ENCODE data around the gene ADTRP.

The ADTRP gene

DNA sequence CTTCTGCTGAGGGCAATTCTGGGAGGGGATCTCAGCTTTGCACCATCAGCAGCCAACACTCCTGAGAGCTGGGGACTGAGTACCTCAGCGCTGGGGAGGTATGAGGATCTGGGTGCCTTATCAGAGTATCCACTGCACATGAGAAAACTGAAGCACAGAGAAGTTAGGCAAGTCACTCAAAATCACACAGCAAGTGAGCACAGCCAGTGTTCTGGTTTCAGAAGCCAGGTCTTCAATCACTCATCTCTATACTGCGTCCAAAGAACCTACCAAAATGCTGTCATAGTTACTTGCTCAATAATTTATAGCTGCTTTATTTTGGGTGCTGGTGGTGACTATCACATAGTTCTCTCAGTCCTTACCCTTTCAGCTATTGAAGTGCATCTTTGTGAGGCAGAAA lies 5.0 kb downstream of the ADTRP start:
- DNase-seq (ENCODE audit: low read depth in 2 of 2), result no peak

DNA sequence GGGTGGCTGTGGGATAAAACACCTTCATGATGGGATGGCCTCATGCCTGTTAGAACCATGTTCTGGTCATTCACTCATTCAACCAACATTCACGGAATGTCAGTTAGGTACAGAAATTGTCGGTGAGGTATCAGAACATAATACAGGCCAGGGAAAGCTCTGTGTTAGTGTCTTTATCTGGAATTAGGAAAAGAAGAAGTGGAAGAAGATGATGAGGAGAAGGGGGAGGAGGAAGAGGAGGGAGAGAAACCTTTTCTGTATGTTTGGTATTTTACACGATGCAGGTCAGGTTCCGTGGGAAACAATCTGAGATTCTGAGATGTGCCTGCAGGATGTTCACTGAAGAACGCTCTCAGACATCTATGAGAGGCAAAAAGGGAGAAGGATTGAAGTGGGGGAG lies 5.6 kb downstream of the ADTRP start:
- DNase-seq (ENCODE audit: low read depth in 2 of 2), result no peak

DNA sequence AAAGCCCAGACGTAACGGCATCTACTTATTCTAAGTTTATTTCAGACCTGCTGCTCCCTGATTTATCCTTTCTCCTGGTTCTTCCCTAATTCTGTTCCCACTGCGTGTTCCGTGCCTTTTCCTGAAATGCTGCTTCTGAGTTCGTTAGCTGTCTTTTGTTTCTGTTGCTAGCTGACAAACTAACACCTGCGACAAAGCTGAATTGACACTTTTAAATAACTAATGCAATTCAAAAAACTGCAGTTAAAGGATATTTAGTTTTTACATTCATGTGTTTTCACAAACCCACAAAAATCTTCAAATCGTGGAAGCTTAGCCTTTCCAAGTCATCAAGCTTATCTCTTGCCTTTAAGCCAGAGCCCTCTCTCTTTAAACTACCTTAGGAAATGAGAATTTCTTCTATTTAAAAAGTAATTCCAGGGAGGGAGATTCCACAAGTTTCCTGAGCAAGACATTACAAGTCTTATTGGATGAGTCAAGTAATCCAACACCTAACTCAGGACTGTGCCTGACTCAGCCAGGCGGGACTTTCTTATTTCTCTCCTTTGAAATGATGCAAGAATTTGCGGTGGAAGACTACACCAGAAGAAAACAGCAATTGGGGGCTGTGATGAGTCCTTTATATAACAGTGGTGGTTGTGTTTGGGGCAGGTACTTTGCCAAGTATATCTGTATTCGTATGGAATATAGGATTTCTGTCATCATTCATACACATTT lies 6.3 kb downstream of the ADTRP start:
- DNase-seq (ENCODE audit: low read depth in 2 of 2), result peak; percentile 92 to 93

DNA sequence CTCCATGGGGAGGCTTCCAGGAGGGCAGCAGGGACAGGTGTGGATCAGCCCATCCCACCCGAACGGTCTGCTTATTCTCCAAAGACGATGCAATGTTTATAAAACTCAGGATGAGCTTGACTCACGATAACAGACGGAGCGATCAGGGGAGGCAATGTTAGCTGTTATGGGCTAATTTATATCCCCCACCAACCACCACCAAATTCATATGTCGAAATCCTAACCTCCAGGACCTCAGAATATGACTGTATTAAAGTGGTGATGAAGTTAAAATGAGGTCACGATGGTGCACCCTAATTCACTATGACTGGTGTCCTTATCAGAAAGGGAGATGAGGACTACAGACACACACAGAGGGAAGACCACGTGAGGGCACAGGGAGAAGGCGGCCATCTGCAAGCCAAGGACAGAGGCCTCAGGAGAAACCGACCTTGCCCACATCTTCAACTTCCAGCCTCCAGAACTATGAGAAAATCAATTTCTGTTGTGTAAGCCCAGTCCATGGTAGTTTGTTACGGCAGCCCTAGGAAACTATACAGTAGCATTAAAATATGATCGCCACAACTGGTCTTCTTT lies 7.0 kb downstream of the ADTRP start:
- DNase-seq (ENCODE audit: low read depth in 2 of 2), result peak in 1 of 2 experiments; percentile 31

DNA sequence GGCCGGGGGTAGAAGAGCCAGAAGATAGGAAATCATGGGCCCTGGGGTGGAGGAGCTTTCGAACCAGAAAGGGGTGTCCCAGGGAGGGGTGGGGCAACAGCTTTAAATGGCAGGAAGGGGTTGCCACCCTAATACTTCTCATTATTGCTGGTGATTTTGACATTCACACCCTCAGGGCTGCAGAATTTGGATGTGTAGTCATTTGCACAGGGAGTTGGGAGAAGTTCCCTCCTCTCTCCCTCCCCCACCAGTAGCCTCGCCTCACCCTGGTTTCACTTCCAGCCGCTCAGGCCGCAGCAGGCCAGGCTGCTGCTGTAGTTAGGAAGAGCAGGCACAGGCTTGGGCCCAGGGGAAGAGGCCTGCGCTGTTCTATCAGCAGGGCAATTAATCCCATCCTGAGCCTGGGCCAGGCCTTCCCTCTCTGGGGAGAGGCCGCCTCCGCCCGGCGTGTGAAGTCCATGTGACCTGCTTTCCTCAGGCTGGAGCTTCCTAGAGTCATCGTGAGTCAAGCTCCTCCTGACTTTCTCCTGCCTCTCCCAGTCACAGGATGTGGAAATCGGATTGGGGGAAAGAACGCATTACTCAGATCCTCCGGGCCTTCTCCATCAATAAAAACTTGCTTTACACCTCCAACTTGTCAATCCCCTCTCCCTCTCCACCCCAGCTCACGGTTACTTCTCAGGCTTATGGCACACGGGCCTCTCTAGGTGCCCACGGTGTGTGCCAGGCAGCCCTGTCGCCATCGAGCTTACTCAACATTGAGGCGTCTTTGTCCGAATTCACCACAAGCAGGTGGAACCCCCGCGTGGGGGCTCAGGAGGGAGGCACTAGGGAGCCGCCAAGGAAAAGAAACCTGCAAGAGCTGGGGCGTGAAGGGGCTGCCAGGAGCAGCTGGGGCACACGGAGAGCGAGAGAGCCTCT lies 7.8 kb downstream of the ADTRP start:
- peak; percentile 97 to 98 for DNase-seq (ENCODE audit: low read depth in 2 of 2)

DNA sequence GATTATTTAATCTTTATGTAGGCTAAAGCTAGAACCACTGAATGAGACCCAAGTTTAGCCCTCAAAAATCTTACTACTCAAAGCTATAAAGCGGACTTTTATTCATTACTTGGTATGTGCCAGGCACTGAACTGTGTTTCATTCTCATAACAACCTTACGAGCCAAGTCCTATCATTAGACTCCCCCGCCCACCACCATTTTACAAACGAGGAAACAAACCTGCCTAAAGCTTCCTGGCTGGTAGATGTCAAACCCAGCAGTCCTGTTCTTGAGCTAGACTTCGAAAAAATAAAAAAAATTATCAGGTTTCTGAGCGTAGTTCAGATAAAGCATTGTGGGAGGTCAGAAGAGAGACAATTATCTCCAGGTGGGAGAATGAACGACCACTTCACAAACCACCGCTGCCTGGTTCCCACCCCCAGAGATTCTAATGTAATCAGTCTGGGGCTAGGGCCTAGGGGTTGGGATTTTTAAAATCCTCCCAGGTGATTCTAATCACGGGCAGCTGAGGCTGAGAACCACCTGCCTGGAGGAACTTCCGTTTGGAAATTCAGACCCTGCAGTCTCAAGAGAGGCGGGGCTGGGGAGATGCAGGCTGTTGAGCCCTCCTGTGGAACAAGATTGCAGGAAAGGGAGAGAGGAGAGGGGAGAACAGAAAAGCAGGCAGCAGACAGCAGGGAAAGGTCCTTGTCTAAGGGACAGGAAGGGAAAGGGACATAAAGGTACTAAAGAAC lies 8.6 kb downstream of the ADTRP start:
- no peak for DNase-seq (ENCODE audit: low read depth in 2 of 2)

DNA sequence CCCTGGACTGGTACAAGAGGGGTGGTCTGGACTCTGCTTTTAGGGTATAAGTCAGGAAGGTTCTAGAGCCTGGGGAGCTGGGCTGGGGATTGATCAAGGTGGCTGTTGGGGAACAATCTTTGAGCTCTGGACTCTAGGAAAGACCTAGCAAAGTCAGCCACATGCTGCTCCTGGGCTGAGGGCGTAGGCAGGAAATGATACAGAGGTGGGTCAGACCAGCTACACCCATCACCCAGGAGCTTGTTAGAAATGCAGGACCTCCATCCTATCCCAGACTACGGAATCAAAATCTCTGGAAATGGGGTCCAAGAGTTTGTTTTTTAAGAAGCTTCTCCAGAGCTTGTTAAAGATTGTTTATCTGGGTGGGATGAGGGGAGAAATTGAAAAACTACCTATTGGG lies 9.4 kb downstream of the ADTRP start:
- DNase-seq (ENCODE audit: low read depth in 2 of 2), result no peak

DNA sequence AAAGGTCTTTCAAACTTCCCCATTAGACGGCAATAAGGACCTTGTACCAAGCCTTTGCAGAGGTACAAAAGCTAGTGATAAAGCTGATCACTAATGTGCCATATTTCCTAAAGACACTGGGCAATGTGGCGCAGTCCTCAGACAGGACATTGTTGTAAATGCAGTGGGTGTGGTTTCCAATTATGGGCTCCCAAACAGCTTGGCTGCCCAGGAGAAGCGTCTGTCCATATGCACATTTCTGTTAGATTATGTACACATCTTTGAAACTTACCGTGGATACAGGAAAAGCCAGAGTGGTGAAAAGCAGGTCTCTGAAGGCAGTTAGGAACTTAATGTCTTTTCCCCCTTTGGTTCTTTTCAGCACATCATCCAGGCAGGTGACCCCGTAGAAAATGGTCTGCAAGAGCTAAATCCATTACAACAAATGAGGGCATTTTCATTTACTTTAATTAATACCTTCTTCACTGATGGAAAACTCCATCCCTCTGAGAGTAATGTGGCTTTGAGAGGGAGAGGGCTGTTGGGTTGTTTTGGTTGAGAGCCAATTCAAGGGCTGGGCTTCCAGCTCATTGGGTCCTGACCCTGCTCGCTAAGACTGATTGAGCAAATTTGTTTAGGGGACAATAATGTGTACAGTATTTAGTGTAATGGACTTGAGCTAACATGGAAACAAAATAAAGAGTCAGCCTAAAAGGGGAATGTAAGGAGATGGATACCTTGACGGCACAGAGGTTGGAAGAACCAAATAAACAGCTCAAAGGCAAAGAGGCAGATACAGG lies 10.4 kb downstream of the ADTRP start:
- no peak for DNase-seq (ENCODE audit: low read depth in 2 of 2)

DNA sequence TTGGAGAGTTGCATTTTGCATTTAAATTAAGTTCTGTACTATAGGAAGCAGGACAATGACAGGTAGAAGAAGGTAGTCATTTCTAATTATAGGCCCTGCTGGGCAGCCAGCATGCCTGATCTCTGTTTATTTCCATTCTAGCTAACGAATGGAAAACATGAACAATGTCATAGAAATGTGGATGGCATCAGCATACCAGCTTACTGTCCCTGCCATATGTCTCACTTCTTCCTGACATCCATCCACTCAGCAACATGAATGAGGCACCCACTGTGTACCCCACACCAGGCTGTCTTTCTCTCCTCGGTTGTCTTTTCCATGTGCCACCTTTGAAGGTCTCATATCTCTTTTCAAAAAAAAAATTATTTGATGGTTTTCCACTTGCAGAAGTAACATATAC lies 11.1 kb downstream of the ADTRP start:
- DNase-seq (ENCODE audit: low read depth in 2 of 2), result no peak

DNA sequence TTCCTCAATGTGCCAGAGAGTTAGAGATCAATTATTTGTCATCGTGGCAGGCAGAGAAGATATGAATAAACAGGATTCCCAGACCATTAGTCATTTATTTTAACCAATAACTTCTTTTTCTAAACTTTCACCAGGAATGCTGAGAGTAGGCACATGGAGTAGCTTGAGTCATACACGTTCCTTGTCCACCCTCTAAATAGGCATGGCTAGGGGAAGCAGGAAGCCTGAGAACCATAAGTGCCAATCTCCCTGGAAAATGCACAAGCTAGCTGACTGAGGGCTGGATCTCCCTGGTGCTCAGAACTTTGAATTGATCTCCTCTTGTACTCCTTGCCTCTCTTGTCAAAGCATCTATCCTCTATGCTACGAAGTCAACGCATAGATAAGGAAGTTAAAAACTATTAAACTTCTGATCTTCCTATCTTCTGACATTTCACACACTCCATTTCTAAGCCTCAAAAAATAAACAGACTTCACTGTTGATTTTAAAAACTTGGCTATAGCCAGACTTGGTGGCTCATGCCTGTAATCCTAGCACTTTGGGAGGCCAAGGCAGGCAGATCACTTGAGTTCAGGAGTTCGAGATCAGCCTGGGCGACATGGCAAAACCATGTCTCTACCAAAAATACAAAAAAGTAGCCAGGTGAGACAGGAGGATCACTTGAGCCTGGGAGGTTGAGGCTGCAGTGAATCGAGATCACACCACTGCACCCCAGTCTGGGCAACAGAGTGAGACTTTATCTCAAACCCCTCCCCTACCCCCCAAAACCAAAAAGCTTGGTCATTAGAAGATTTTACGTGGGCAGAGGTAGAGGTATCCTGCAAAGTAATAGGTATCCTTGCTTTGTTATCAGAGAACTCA lies 11.8 kb downstream of the ADTRP start:
- peak; percentile 92 to 93 for DNase-seq (ENCODE audit: low read depth in 2 of 2)

DNA sequence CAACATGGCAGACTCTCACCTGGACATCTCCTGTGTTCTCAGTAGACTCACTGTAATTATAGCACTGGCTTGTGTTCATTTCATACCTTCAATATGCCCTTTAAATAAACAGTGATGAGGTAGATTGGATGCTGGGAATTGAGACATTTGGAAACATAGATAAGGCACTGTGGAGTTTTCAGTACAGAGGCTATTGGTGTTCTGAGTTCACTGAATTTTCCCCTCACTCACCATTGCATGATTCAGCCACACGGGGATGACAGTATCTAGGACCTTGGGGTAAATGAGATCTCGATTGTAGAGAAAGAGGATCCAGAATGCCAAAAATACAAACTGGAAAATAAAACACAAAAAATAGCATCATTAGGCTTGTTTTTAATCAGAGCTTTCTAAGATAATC lies 12.6 kb downstream of the ADTRP start:
- DNase-seq (ENCODE audit: low read depth in 2 of 2), result no peak

DNA sequence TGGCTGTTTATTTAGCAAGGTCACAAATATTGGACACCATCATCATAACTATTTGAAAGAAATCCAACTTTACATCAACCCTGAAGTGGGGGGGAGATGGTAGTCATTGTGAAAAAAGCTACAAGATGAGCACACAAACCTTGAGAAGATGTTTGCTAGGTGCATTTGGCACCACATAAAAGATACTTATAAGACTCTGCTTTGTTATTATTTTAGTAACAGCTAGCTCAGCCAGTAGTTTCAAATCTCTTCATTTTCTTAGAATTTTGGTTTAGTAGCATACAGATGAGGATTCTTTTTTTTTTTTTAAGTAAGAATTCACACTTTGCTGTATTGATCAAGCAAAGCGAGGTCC lies 14.4 kb downstream of the ADTRP start:
- DNase-seq (ENCODE audit: low read depth in 2 of 2), result no peak

DNA sequence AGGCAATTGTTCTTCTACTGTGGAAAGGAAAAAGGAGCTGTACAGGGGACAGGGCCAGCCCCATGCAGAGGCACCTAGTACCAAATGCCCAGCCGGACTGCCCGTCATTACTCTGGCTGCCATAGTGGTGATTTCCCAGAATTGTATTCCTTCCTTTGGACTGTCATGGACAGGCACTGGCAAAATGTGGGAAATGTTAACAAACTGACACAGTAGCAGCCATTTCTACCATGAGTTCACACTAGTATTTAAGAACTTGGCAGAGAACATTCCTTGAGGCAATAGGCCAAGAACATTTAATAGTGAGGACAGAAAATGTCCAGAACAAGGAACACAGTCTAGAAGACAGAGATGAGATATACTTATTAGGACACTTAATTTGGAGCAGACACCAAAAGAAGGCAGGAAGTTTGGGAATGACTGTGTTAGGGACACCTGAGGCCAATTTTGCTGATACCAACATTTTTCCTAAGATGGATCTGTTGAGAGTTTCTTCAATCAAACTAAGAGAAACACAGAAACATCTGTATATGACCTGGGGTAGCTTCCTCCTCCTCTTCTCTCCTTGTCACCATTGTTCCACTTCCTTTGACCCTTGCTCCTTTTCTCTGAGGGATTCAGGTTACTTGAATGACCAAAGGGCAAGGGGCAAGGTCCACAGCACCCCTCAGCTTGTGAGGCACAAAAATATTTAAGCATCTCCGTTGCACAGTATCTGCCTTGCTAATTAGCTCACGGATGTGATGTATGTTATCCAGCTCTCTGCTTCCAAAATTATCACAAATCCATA lies 14.9 kb downstream of the ADTRP start:
- DNase-seq (ENCODE audit: low read depth in 2 of 2), result no peak

DNA sequence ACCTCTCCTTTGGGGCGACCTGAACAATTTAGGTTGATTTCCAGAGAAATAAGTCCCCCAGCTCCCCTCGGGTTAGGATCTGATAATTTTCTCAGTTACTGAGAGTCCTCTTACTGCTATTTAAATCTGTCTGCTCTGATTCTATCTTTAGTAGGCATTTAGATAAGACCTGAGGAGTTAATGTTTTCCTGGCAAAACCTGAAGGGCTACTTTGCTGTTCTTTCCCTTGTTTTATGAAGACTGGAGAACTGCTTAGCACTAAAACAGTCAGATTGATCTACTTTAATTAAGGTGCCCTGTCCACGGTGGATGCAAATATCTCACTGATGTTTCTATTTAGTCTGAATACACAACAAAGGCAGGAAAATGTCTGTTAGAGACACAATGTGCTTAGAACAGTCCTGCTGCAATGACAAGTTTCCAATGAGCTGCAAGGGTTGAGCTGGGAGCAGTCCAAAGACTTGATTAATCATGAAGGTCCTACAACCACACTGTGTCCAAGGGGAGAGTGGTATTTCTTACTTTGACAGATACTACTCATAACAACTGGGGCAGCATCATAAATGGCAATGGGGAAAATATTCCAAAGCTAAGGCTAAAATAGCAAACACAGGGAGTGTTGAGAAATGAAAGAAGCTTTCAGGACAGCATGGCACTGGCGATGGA lies 15.7 kb downstream of the ADTRP start:
- no peak for DNase-seq (ENCODE audit: low read depth in 2 of 2)

DNA sequence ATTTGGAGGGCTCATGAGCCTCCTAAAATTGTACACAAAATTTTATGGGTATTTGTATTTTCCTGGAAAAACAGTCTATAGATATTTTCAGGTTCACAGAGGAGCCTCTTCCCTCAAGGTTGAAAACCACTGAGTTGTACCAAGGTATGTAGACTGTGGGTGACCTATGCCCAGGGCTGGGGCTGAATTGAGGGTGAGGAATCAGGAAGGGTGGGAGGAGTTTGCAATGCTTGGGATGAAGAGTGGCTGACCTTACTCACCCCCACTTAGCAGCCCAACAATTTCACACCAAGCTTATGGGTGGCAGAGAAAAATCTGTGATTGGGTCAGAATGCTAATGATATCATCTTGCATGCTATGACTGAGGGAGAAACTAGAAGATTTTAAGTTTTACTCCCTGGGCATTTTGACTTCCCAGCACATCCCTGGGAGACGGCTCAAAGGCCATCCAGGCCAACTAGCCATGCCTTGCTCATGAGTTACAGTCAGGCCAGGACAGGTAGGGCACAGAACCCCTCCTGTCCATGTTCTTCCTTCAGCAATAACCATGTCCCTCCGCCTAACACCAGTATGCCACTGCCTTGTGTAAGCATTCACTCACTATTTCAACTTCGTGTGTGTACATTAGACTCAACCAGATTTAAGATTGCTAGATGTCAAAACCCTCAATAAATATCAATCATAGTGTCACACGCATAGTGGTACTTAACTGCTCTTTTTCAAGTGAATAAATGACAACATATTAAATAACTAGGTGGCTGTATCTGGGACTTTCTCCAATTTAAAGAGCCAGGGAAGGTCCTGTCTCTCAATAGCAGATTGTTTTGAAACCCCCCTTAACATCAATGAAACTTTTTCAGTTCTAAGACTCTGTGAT lies 16.6 kb downstream of the ADTRP start:
- no peak for DNase-seq (ENCODE audit: low read depth in 2 of 2)

DNA sequence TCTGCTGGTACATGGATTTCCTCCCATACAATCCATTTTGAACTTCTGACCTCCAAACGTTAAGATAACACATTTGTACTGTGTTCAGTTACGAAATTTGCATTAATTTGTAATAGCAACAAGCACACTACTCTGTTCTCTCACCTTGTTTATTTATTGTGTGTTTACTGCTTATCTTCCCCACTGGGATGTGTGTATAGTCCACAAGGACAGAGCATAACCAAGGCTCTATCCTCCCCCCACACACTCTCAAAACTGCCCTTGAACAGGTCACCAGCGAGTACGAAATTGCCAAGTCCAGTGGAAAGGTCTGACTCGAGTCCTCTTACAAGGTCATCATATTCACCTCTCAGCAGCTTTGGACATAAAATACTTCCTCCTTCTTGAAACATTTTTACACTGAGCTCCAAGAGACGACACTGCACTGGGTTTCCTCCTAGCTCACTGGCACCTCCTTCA lies 18.6 kb downstream of the ADTRP start:
- no peak for DNase-seq (ENCODE audit: low read depth in 2 of 2)

DNA sequence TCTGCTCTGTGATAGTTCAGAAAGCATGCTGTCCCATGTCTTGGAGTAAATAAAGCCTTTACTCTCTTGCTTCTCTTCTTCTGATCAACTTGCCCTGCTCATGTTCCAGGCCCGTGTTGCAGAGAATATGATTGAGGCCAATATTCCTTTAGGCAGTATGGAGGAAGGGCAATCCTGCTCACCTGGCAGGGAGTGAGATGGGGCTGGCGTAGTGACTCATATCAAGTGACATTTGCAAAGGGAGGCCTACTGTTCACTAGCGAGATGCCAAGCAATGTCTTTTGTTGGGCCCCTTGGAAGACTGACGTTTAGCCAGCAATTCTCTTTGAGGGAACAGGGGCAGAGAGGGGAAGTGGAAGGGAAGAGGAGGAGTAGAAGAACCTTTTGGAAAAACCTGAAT lies 19.7 kb downstream of the ADTRP start:
- no peak for DNase-seq (ENCODE audit: low read depth in 2 of 2)

DNA sequence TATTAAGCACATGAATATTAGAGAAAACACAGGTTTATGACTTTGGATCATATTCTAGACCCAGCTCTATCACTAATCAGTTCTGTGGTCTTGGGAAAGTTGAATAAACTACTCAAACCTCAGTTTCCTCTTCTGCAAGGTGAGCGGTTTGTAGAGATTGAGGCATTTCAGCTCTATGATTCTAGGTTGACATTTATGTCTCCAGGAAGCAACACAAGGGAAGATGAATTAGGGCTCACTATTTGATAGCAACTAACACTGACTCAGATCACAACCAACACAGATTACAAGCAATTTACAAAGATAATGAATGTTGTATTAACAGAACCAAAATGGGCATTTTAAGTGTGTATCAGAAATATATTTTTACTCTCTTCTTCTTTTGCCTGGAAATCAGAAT lies 21.9 kb downstream of the ADTRP start:
- no peak for DNase-seq (ENCODE audit: low read depth in 2 of 2)

All from fibroblast of skin of left quadriceps (primary cell).